ELF-1 (cell line): ENCODE data around the gene CST6.
"Not testable (repeated sequence)": the region's sequence is repeated elsewhere in the genome, so short reads cannot be mapped to it uniquely, and the experiment has no call there.

ENCODE experiments used
- DNase-seq: peaks from one replicate; pipeline ENCODE4 v3.0.0-alpha.2; 2016; ENCODE audit warnings: low read depth, low spot score

The CST6 gene

GRCh38 chr11:66015454-66015881 lies 3.7 kb downstream of the CST6 start:
- no peak for DNase-seq

DNA sequence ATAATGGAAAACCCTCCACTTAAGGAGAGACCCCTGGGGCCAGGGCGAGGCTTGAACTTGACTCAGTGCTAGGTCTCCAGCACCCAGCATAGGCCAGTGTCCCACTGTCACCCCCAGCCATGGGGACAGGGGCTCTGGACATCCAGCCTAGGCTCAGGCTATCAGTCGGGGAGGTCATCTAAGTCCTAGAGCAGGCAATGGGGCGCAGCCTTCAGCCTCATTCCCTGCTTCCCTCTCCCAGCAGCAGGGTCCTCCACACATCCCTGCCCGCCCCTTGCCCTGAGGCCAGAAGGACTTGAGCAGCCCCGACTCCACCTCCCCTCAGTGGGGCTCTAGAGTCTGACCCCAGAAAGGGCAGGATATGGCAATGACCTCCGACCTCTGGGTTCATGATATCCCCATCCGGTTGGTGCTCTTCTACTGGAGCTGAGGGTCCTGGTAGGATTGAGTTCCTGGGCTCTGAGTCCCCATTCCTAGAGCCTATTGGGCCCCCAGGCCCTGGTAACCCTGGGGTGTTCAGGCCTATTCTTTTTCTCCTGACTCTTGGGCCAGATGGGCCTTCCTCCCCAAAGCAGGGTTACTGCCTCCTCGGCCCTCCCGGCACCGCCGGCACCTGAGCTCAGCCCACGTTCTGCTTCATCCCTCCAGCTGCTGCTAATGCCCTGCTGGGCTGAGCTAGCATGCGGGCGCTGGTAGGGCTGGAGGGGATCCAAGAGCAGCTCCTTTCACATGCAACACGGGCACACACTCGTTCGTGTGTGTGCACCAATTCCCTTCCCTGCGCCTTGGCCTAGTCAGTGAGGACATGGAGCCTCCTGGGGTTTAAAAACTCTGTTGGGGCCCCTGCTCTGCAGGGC lies 4.4 kb downstream of the CST6 start:
- DNase-seq = no peak

GRCh38 chr11:66016793-66017177 lies 5.0 kb downstream of the CST6 start:
- DNase-seq = no peak

- no peak for DNase-seq
Measured at GRCh38 chr11:66017321-66017720, 5.5 kb downstream of the CST6 start.

- no peak for DNase-seq
Measured at GRCh38 chr11:66020212-66020611, 8.4 kb downstream of the CST6 start.

DNA sequence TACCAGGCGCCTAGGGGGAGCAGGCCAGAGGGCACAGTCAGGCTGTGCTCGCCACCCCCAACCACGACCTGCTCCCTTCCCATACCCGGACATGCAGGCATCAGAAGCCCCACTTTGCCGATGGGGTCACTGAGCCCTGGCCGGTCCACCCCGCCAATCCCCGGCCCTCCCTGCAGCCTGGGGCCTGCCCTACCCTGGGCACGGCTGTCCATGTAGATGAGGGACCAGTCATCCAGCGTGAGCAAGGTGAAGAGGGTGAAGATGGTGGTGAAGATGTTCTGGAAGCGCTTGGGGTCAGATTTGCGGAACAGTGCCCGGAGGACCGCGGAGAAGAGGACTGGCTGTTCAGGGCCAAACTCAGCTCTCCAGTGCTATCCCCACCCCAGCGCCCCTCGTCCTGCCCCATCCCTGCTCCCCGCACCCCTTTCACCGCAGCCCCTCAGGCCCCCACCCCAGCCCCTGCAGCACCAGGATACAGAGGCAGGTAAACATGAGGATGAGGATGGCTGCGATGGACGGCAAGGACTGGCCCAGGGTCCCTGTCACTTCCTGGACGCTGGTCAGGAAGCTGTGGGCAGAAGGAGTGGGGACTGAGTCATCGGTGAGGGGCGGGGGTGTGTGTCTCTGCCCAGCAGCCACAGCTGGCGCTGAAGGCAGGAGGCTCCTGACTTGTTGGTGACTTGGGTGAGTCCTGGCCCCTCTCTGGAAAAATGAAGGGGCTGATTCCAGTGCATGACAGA lies 9.0 kb downstream of the CST6 start:
- no peak for DNase-seq

DNA sequence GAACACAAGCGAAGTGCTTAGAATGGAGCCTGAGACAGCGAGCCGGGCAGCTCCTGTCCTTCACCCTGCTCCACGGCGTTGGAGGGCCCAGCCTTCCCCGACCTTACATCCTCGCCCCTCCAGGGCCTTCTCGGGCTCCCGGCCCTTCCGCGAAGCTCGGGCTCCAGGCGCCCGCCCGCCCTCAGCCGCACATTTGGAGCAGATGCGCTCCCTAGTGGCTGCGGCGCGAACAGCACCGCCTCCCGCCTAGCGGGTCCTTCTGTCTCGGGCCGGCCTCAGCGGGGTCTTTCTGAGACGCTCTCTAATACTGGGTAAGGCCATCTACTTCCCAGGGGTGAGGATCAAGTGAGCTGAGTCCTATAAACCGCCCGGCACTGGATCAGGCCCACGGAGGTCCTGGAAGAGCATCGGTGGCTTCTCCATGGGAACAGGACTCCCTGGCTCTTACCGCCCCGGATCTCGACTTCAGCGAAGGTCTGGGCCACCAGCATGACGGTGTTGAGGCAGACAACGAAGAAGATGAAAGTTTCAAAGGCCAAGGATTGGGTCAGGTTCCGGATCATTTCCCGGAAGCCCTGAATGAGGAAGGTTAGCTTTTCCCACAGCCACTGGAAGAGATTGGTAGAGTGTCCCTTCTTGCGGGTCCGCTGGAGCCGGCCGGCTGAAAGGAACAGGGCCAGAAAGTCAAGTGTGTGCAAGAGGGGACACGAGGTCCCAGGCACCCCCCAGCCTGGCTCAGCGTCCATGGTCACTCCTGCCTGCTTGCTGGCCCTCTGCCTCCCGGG lies 10.8 kb downstream of the CST6 start:
- DNase-seq = peak; percentile 91

DNA sequence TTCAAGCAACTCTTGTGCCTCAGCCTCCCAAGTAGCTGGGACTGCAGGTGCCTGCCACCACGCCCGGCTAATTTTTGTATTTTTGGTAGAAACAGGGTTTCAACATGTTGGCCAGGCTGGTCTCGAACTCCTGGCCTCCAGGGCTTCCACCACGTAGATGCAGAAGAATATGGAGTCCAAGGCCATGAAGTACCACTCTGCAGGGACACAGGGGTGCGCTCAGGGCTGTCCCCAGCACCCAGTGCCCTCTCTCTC lies 11.3 kb downstream of the CST6 start:
- not testable (repeated sequence) for DNase-seq

- no peak for DNase-seq
Measured at GRCh38 chr11:66026017-66026529, 14.3 kb downstream of the CST6 start, which contains the start of gene CATSPER1. CATSPER1 (minus strand) TSS chr11:66026479; CDS start chr11:66026379, 100 bp downstream.

DNA sequence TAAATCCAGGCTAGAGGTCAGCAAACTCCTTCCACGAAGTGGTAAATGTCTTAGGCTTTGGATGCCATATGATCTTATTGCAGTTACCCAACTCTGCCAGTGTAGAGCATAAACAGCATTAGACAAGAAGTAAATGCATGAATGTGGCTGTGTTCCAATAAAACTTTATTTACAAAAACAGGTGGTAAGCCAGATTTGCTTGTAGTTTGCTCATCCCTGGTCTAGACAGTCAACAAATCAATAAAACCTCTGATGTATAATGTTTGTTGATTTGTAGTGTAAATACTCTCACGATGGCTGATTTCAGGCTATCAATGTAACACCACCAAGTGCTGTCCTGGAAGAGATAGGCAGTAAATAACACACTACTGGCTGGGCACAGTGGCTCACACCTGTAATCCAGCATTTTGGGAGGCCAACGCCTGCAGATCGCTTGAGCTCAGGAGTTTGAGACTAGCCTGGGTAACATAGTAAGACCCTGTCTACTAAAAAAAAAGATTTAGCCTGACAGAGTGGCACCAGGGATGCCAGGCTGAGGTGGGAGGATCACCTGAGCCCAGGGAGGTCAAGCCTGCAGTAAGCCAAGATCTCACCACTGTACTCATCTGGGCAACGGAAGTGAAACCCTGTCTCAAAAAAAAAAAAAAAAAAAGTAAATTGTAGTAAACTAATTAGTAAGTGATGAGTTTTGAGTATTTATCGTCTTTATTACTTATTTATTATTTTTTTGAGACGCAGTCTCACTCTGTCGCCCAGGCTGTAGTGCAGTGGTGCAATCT lies 21.3 kb downstream of the CST6 start:
- no peak for DNase-seq

DNA sequence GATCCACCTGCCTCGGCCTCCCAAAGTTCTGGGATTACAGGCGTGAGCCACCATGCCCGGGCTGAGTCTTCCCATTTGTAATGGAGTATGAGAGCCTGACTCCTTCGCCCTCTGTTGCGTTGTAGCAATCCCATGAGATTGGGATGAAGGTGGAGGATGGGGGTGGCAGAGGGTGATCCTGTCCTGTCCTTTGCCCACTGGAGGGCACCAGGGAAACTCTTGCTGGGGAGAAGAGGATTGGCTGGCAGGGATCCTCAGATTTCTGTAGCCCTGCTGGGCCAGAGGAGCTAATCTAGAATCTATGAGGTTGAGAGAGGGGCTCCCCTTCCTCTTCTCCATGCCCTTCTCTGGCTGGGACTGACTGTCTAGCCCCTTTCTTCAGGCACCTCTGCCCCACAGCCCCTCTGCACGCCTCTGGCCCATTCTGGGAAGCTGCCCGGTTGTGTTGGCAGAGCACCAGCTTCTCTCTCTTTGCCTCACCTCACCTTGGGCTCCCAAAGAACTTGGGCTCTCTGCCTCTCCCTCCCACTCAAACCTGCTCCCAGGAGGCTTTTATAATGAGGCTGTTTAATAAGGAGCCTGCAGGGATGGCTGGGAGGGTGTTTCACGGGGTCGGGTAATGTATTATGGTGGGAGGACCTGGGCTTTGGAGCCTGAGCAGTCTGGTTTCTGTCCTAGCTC lies 24.0 kb downstream of the CST6 start:
- DNase-seq = no peak

DNA sequence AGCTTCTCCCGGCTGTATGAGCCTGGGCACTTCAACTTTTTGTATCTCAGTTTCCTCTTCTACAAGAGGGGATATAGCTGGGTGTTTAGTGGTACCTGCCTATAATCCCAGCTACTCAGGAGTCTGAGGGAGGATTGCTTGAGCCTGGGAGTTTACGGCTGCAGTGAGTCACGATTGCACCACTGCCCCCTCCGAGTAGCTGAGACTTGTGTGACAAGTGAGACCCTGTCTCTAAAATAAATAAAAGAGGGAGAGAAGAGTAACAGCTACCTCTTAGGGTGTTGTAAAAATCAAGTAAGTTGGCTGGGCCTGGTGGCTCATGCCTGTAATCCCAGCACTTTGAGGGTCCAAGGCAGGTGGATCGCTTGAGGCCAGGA lies 24.5 kb downstream of the CST6 start:
- no peak for DNase-seq

DNA sequence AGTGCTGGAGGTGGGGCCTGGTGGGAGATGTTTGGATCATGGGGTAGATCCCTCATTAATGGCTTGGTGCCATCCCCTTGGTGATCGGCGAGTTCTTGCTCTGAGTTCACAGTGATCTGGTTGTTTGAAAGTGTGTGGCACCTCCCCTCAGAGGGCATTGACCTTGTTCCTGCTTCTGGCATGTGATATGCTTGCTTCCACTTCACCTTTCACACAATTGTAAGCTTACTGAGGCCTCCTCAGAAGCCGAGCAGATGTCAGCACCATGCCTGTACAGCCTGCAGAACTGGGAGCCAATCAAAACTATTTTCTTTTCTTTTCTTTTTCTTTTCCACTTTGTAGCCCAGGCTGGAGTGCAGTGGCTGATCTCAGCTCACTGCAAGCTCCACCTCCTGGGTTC lies 25.5 kb downstream of the CST6 start:
- DNase-seq = no peak

DNA sequence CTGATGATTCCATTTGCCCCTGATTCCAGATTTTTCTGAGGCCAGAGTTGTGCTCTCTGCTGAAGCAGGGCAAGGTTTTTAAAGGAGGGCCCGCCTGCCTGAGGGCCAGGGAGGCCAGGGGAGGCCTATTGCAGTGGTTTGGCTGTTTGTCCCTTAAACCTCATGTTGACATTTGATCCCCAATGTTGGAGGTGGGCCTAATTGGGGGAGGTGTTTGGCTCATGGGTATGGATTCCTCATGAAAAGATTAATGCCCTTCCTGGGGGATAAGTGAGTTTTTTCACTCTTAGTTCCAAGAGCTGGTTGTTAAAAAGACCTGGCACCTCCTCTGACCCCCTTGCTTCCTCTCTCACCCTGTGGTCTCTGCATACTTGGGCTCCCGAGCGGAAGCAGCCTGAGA lies 28.0 kb downstream of the CST6 start:
- no peak for DNase-seq

DNA sequence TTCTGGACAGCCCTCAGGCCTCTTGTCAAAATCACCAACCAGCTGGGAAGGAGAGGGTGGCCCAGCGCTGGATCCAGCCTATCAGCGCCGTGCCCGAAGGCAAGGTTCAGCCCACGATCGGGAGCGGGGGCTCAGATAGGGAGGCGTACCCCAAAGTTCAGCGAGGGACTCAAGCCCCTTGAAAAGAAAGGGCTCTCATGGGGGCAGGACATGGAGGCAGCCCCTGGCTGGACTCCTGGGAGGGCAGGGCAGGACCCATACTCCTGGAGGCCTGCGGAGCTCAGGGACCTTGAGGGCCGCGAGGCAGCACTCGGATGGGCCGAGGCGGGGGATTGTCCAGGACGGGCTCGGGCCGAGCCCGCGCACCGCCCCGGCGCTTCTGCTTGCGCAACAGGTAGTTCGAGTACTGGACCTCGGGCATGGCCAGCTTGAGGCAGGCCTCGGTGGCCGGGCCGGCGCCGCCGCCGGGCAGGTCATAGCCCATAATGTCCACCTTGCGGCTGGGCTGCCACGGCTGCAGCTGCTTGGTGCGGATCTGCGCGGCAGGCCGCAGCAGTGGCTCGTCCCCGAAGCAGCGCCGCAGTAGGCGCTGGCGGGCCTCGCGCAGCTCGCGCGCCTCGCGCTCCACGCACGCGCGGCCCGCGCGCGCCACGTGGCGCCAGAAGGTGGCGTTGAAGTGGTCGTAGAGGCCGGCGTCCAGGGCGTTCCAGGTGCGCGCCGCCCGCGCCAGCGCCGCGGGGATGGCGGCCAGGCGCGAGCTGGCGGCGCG lies 30.6 kb downstream of the CST6 start:
- no peak for DNase-seq

- no peak for DNase-seq
Measured at GRCh38 chr11:66042996-66043906, 31.4 kb downstream of the CST6 start.

DNA sequence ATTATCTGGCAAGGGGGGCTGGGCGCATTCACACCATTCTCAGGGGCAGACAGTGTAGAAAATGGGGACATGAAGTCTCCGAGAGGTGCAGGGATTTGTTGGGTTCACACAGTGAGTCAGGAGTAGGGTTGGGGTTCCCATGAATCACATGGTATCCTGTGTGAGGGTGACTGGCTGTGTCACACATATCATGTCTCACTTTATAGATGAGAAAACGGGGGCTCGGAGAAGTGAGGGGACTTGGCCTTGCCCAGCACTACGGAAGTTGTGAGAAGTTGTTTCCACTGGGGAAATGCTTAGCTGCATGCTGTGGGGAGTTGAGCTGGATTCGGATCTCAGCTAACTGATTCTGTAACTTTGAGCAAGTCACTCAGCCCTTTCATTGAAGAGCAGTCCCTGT lies 32.9 kb downstream of the CST6 start:
- DNase-seq = no peak

DNA sequence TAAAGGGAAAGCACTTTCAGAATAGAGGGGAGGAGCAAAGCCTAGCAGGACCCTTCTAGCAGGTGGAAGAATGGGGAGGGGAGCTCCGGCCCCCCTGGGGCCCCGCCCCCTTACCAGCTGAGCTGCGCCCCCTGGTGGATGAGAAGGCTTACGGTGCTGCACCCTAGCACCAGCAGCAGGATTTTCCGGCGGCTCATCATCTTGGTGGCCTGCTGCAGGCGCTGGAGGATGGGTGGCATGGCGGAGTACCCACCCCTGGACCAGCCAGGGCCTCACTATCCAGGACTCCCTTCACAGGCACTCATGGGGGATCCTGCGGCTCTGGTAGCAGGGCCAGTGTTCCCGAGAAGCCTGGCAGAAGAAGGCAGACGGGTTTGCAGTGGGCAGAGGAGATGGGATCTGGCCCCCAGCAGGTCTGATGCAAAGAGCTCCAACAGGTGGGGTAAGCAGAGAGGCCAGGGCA lies 33.4 kb downstream of the CST6 start:
- peak; percentile 90 for DNase-seq

GRCh38 chr11:66046901-66047300 lies 35.1 kb downstream of the CST6 start:
- no peak for DNase-seq
